ENCODE results near the gene PNPLA8.
"Not testable (repeated sequence)": the region's sequence is repeated elsewhere in the genome, so short reads cannot be mapped to it uniquely, and the experiment has no call there.

GRCh38 chr7:108466322-108466721 is 59.6 kb downstream of the PNPLA8 start:
- TF ChIP-seq POLR2A (IDR thresholded peaks at IDR 0.05; ENCODE audit: low read depth, low read length); EZH2 (IDR thresholded peaks at IDR 0.05; ENCODE audit: borderline replicate concordance, low read depth, low read length, severe bottlenecking); POLR2AphosphoS5 (IDR thresholded peaks at IDR 0.05; ENCODE audit: insufficient read depth, low read depth, low read length); MYC (IDR thresholded peaks at IDR 0.05; ENCODE audit: low read depth, low read length); FOS (IDR thresholded peaks at IDR 0.05; ENCODE audit: borderline replicate concordance, insufficient read depth, low read length): not testable (repeated sequence)
- TF ChIP-seq, protein P1, sequence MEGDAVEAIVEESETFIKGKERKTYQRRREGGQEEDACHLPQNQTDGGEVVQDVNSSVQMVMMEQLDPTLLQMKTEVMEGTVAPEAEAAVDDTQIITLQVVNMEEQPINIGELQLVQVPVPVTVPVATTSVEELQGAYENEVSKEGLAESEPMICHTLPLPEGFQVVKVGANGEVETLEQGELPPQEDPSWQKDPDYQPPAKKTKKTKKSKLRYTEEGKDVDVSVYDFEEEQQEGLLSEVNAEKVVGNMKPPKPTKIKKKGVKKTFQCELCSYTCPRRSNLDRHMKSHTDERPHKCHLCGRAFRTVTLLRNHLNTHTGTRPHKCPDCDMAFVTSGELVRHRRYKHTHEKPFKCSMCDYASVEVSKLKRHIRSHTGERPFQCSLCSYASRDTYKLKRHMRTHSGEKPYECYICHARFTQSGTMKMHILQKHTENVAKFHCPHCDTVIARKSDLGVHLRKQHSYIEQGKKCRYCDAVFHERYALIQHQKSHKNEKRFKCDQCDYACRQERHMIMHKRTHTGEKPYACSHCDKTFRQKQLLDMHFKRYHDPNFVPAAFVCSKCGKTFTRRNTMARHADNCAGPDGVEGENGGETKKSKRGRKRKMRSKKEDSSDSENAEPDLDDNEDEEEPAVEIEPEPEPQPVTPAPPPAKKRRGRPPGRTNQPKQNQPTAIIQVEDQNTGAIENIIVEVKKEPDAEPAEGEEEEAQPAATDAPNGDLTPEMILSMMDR (IDR thresholded peaks at IDR 0.05; ENCODE audit: extremely low read depth in 1 of 2, insufficient read depth in 1 of 2, low read depth in 1 of 2, low read length in 2 of 2) = not testable (repeated sequence)
- TF ChIP-seq, protein P2, sequence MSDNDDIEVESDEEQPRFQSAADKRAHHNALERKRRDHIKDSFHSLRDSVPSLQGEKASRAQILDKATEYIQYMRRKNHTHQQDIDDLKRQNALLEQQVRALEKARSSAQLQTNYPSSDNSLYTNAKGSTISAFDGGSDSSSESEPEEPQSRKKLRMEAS (IDR thresholded peaks at IDR 0.05; ENCODE audit: insufficient read depth, insufficient read length) = not testable (repeated sequence)

Data from endothelial cell of umbilical vein (primary cell).